Measurements from ENCODE around the gene CC2D1B. TPM values are rescaled to one million over a fixed set of nuclear protein-coding genes. Genes with fewer than 3 reads are reported as not detected.

The CC2D1B gene
- polyA plus RNA-seq, 1 donor from 2014 or later: 20.1 TPM

- H3K27ac ChIP-seq (ENCODE audit: low read length): no peak overlapping the region
- TF ChIP-seq SMC3 (conservative IDR thresholded peaks at IDR 0.05; ENCODE audit: poor library complexity): no peak
- TF ChIP-seq MXI1 (conservative IDR thresholded peaks at IDR 0.05; ENCODE audit: poor library complexity, severe bottlenecking): no peak
- TF ChIP-seq, protein P1, sequence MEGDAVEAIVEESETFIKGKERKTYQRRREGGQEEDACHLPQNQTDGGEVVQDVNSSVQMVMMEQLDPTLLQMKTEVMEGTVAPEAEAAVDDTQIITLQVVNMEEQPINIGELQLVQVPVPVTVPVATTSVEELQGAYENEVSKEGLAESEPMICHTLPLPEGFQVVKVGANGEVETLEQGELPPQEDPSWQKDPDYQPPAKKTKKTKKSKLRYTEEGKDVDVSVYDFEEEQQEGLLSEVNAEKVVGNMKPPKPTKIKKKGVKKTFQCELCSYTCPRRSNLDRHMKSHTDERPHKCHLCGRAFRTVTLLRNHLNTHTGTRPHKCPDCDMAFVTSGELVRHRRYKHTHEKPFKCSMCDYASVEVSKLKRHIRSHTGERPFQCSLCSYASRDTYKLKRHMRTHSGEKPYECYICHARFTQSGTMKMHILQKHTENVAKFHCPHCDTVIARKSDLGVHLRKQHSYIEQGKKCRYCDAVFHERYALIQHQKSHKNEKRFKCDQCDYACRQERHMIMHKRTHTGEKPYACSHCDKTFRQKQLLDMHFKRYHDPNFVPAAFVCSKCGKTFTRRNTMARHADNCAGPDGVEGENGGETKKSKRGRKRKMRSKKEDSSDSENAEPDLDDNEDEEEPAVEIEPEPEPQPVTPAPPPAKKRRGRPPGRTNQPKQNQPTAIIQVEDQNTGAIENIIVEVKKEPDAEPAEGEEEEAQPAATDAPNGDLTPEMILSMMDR (IDR thresholded peaks at IDR 0.05; ENCODE audit: poor library complexity, severe bottlenecking): no peak
- TF ChIP-seq TAF1 (IDR thresholded peaks at IDR 0.05; ENCODE audit: low read depth): no peak
- no peaks in the 10 kb centered on the region for H3F3A ChIP-seq (ENCODE audit: insufficient read depth, low read length, poor library complexity, severe bottlenecking)
- no peaks in the 10 kb centered on the region for H4K20me1 ChIP-seq (ENCODE audit: insufficient read depth)
- no peaks in the 10 kb centered on the region for H3K27me3 ChIP-seq (ENCODE audit: insufficient read depth, low read depth, low read length)
- H3K9me3 ChIP-seq (ENCODE audit: low read length): no peaks in the 10 kb centered on the region
- no peak overlapping the region for H3K4me3 ChIP-seq (ENCODE audit: low read length)
- no peak overlapping the region for H3K4me2 ChIP-seq (ENCODE audit: low read length)
- H3K9ac ChIP-seq (ENCODE audit: low read length): no peak overlapping the region
- no peaks in the 10 kb centered on the region for H3K36me3 ChIP-seq (ENCODE audit: insufficient read depth, low read length)
- no peaks in the 10 kb centered on the region for H3K9me2 ChIP-seq (ENCODE audit: insufficient read depth, low read length)
- no peaks in the 10 kb centered on the region for H3K79me2 ChIP-seq (replicated peaks; ENCODE audit: insufficient read depth, low read length)
- H2AFZ ChIP-seq (ENCODE audit: low read depth, low read length): no peak overlapping the region
These were observed 27.2 kb upstream of the CC2D1B start for GRCh38 chr1:52393174-52393573.

GRCh38 chr1:52386458-52386857, 20.5 kb upstream of the CC2D1B start:
- H3K9me3 ChIP-seq (ENCODE audit: low read length): no peaks in the 10 kb centered on the region
- H3K79me2 ChIP-seq (replicated peaks; ENCODE audit: insufficient read depth, low read length): no peaks in the 10 kb centered on the region
- no peak overlapping the region for H3K4me3 ChIP-seq (ENCODE audit: low read length)
- H2AFZ ChIP-seq (ENCODE audit: low read depth, low read length): no peak overlapping the region
- H3K27me3 ChIP-seq (ENCODE audit: insufficient read depth, low read depth, low read length): no peaks in the 10 kb centered on the region
- no peaks in the 10 kb centered on the region for H3F3A ChIP-seq (ENCODE audit: insufficient read depth, low read length, poor library complexity, severe bottlenecking)
- H4K20me1 ChIP-seq (ENCODE audit: insufficient read depth): no peaks in the 10 kb centered on the region
- H3K9me2 ChIP-seq (ENCODE audit: insufficient read depth, low read length): no peaks in the 10 kb centered on the region
- no peak overlapping the region for H3K4me2 ChIP-seq (ENCODE audit: low read length)
- TF ChIP-seq POLR2AphosphoS5 (IDR thresholded peaks at IDR 0.05): no peak
- no peak for TF ChIP-seq RAD21 (conservative IDR thresholded peaks at IDR 0.05)
- no peak for TF ChIP-seq MXI1 (conservative IDR thresholded peaks at IDR 0.05; ENCODE audit: poor library complexity, severe bottlenecking)
- TF ChIP-seq EZH2 (IDR thresholded peaks at IDR 0.05; ENCODE audit: borderline replicate concordance, insufficient read depth, low read length, poor library complexity, severe bottlenecking): no peak
- TF ChIP-seq, protein P1 (IDR thresholded peaks at IDR 0.05; ENCODE audit: poor library complexity, severe bottlenecking): no peak
- TF ChIP-seq SMC3 (conservative IDR thresholded peaks at IDR 0.05; ENCODE audit: poor library complexity): no peak
- no peak for TF ChIP-seq REST (IDR thresholded peaks at IDR 0.05; ENCODE audit: borderline replicate concordance)
- no peak for TF ChIP-seq EP300 (conservative IDR thresholded peaks at IDR 0.05; ENCODE audit: poor library complexity, severe bottlenecking)
- no peak for TF ChIP-seq TAF1 (IDR thresholded peaks at IDR 0.05; ENCODE audit: low read depth)
- no peak overlapping the region for H3K27ac ChIP-seq (ENCODE audit: low read length)
- H3K9ac ChIP-seq (ENCODE audit: low read length): no peak overlapping the region
- no peaks in the 10 kb centered on the region for H3K36me3 ChIP-seq (ENCODE audit: insufficient read depth, low read length)

Measured in neural cell (in vitro differentiated cells).